ENCODE results near the gene COPS7B. TPM values are rescaled to one million over a fixed set of nuclear protein-coding genes. Genes with fewer than 3 reads are reported as not detected.

COPS7B gene
- total RNA-seq, 4 donors from 2014 or later: 14.8 to 24.1 (median 19.4) TPM

DNA sequence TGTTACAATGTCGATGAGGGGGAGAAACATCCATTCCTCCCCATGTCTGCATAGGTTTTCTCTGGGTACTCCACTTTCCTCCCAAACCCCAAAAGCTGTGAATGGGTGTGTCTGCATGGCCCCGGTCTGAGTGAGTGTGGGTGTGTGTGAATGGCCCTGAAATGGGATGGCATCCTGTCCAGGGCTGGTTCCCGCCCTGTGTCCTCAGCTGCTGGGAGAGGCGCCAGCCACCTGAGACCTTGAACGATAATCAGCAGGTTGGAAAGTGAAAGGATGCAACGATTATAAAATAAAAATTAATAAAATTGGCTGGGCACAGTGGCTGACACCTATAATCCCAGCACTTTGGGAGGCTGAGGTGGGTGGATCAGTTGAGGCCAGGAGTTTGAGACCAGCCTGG, 70.7 kb downstream of the COPS7B start:
- DNase-seq: no peak
- intact Hi-C loops (cut with DNase I; ENCODE audit: low total_unique reads) (no loop called here), in situ Hi-C loops (cut with MboI; ENCODE audit: low sequenced_read_pairs in 4 of 4) (no loop called here)
- Histone ChIP-seq H3K9me3 (no peaks in the 10 kb centered on the region), H3K27ac (no peak overlapping the region), H3K36me3 (no peaks in the 10 kb centered on the region), H3K27me3 (no peaks in the 10 kb centered on the region), H3K4me1 (no peaks in the 10 kb centered on the region), H3K4me3 (no peak overlapping the region)
- TF ChIP-seq, protein P1, sequence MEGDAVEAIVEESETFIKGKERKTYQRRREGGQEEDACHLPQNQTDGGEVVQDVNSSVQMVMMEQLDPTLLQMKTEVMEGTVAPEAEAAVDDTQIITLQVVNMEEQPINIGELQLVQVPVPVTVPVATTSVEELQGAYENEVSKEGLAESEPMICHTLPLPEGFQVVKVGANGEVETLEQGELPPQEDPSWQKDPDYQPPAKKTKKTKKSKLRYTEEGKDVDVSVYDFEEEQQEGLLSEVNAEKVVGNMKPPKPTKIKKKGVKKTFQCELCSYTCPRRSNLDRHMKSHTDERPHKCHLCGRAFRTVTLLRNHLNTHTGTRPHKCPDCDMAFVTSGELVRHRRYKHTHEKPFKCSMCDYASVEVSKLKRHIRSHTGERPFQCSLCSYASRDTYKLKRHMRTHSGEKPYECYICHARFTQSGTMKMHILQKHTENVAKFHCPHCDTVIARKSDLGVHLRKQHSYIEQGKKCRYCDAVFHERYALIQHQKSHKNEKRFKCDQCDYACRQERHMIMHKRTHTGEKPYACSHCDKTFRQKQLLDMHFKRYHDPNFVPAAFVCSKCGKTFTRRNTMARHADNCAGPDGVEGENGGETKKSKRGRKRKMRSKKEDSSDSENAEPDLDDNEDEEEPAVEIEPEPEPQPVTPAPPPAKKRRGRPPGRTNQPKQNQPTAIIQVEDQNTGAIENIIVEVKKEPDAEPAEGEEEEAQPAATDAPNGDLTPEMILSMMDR (IDR thresholded peaks at IDR 0.05 in 4 of 5, conservative IDR thresholded peaks at IDR 0.05 in 1 of 5): no peak
- no peak for TF ChIP-seq POLR2A (IDR thresholded peaks at IDR 0.05)
- ATAC-seq: no peak

Other genes with a start within 250 kb of the COPS7B start
- gene TEX44, start 193.6 kb upstream of the COPS7B start, total RNA-seq: not detected
- gene PTMA, start 77.9 kb upstream of the COPS7B start, total RNA-seq: 100 to 1,000 TPM; 121 to 177 (median 174) TPM
- 10 to 100 TPM; 11.7 to 22.6 (median 17.6) TPM for gene PDE6D, start 5.2 kb upstream of the COPS7B start, total RNA-seq
- not detected for gene NPPC, start 140.0 kb downstream of the COPS7B start, total RNA-seq
- gene DIS3L2, start 175.3 kb downstream of the COPS7B start, total RNA-seq: 10 to 100 TPM; 12.8 to 27.3 (median 16.8) TPM